ENCODE results near the gene TRIM17.

Gene TRIM17, protein sequence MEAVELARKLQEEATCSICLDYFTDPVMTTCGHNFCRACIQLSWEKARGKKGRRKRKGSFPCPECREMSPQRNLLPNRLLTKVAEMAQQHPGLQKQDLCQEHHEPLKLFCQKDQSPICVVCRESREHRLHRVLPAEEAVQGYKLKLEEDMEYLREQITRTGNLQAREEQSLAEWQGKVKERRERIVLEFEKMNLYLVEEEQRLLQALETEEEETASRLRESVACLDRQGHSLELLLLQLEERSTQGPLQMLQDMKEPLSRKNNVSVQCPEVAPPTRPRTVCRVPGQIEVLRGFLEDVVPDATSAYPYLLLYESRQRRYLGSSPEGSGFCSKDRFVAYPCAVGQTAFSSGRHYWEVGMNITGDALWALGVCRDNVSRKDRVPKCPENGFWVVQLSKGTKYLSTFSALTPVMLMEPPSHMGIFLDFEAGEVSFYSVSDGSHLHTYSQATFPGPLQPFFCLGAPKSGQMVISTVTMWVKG

GRCh38 chr1:228416217-228416933 lies at the start of gene TRIM17:
Gene TRIM17, minus strand, starts transcription at chr1:228416861. Its CDS starts 1,789 bp downstream, at chr1:228415072.
- no peak for DNase-seq

GRCh38 chr1:228465571-228466146 lies 49.0 kb upstream of the TRIM17 start:
- DNase-seq, result no peak

DNA sequence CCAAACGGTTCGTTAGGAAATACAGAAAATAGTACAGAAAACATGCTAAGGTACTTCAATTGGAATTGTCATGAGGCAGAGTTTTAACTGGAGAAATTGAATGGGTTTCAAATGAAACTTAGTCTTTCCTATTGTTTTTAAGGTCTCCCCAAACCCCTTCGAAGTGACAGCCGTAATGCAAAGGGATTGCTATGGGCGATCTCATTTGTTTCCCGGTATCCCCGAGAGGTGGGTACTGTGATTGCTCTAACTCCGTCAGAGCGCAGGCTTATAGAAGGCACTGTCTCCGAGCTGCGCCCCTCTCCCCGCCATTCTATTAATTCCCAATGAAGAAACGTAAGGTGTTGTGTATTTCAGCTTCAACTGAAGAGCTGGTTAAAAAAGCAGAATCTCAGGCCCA lies 48.5 kb upstream of the TRIM17 start:
- DNase-seq, result no peak

- DNase-seq, result peak; percentile 76
These were observed 47.9 kb upstream of the TRIM17 start for GRCh38 chr1:228464487-228464983.

DNA sequence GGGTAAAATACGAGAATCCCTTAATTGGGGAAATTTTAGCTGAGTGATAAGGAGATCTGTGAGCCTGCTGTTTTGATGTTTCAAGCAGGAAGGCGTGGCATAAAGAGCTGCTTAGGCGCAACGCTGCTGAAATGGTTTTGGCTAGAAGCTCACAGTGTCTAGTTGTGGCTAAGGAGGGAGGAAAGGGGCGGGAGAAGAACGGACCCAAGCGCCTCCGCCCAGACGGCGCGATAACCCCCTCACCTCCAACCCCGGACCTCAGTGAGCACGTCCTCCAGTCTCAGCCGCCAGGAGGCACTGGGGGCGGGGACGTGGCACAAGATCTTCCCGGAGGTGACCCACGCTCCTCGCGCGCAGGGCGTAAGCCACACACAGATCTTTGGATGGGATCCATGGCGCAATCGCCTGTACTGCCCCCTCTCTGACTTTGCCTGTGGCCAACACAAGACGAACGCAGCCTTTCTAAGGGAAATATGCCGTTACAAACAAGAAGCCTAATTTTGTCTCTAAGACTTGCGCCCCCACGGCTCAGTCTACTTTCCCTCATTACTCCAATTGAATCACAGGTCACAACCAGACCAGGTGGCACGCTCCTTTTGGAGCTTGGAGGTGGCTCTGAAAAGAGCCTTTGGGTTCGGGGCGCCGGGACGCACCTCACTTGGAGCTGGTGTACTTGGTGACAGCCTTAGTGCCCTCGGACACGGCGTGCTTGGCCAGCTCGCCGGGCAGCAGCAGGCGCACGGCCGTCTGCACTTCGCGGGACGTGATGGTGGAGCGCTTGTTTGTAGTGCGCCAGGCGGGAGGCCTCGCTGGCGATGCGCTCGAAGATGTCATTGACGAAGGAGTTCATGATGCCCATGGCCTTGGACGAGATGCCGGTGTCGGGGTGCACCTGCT lies 47.1 kb upstream of the TRIM17 start:
- DNase-seq, result peak; percentile 31

GRCh38 chr1:228463009-228463558 lies 46.4 kb upstream of the TRIM17 start:
- DNase-seq, result no peak

DNA sequence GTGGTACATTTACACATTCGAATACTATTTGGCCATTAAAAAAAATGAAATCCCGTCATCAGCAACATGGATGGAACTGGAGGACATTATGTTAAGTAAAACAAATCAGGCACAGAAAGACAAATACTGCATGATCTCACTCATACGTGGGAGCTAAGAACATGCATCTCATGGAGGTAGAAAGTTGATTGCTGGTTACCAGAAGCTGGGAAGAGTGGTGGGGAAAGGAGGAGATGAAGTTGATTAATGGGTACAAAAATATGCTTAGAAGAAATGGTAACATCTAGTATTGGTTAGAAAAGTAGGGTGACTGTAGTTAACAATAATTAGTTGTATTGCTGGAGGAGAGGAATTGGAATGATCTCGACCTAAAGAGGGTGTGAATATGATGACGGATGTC lies 45.9 kb upstream of the TRIM17 start:
- no peak for DNase-seq

- no peak for DNase-seq
These were observed 44.2 kb upstream of the TRIM17 start for GRCh38 chr1:228460821-228461220.

- DNase-seq, result peak; percentile 84
These were observed 42.7 kb upstream of the TRIM17 start for GRCh38 chr1:228459091-228459993.

DNA sequence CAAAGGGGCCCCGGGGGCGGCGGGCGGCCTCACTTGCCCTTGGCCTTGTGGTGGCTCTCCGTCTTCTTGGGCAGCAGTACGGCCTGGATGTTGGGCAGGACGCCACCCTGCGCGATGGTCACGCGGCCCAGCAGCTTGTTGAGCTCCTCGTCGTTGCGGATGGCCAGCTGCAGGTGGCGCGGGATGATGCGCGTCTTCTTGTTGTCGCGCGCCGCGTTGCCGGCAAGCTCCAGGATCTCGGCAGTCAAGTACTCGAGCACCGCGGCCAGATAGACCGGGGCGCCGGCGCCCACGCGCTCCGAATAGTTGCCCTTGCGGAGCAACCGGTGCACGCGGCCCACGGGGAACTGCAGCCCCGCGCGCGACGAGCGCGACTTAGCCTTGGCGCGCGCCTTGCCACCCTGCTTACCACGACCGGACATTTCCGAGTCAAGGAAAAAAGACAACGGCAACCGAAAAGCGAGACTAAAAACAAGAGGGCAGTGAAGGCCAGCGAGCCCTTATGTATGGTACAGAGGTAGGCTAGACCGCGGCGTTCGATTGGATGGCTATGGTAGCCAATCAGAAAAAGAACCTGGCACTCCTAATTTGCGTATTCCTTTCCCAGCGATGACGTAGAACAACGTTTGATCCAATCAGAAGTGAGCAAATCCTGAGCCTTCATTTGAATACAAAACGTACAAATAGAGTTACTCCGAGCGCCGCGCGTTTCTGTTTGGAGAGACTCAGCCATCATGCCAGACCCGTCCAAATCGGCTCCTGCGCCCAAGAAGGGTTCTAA lies 40.9 kb upstream of the TRIM17 start:
- peak; percentile 98 for DNase-seq

- peak; percentile 46 for DNase-seq
These were observed 40.3 kb upstream of the TRIM17 start for GRCh38 chr1:228457017-228457395.

DNA sequence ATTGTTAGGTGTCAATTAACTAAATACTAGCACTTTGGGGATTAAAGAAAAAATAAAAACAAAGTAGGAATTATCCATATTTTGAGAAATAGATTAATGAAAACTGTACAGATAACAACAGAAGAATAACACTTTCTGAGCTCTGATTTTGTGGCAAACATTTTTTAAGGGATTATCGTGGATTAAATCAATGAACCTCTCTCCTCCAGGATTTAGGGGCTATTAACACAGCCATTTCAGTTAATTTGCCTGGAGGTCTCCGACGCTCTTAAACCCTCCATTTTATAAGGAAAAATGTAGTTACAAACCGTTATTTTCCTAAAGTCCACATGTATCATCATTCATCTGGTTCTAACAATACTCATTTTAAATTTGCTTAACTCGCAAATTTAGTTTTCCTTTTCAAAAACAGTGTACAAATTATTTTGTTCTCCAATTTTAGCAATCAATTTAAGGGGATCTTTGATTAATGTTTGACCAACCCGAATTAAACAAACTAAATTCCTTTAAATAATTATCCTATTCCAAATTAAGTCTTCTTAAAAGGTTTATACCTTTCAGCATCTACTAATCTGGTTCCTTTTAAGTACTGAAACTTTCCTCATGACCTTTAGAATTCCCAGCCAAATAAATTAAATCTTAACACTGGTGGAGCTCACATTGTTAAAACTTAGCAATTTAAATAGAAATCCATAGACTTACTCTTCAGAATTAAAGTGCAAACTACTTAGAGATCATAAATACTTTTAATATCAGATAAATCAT lies 39.8 kb upstream of the TRIM17 start:
- DNase-seq, result no peak

GRCh38 chr1:228455715-228456114 lies 39.1 kb upstream of the TRIM17 start:
- DNase-seq, result peak; percentile 5

DNA sequence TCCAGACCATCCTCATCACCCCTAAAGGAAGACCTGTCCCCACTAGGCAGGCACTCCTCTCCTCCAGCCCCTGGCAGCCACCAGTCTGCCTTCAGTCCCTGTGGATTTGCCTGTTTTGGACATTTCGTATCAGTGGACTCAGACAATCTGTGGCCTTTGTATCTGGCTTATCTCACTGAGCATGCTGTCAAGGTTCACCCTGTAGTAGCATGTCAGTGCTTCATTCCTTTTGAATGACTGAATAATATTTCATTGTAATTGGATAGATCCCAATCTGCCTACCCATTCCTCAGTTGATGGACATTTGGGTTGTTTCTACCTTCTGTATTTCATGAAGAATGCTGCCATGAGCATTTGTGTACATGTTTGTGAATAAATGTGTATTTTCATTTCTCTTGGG lies 37.6 kb upstream of the TRIM17 start:
- DNase-seq, result no peak

- DNase-seq, result no peak
These were observed 37.0 kb upstream of the TRIM17 start for GRCh38 chr1:228453614-228454013.

DNA sequence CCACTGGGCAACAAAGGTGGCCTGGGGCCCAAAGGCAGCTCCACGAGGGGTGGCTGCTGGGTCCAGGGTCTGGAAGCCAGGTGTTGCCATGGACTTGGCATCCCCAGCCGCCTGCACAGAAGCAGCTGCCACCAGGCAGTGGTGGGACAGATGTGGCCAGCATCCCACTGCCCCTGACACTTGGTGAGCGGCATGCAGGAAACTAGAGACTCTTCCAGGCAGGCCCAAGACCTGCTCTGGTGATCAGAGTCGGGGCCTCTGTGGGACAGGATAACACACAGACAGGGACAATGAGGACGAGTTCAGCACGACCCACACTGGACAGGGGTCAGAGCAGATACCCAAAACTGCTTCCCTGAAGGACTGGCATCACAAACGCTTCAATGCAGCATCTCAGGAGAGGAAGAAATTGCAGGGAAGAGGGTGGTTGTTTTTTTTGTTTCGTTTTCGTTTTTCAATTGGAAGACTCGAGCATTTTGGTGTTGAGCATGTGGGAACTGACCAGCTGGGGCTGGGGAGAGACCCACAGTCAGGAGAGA lies 36.4 kb upstream of the TRIM17 start:
- DNase-seq, result no peak

DNA sequence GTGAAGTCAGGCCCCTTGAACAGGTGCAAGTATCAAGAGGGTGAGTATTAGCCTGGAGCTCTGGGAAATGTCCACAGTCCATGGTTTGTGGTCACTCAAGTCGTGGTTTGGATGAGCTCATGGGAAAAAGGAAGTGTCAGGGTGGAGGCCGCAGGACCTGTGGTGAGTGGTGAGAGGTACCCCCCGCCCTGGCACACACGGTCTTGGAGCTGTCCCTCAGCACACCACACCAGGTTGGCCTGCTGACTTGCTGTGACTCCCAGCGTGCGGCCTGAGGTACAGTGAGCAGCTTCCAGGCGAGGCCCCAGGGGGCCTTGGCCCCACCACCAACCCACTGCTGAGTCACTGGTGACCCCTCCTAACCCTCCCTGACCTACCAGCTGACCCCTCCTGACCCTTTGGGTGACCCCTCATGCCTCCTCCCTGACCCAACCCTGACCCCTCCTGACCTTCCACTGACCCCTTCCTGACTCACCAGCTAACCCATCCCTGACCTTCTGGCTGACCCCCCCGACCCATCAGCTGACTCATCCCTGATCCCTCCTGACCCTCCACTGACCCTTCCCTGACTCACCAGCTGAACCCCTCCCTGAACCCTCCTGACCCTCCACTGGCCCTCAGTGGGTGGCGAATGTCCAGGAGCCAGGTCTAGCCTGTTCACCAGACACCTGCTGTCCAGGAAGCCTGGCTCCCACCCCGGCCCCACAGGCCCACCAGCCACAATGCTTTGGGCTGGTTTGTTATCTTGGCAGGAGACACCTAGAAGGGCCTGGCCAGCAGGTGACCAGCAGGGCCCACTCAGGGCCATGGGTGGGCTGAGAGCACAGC lies 35.7 kb upstream of the TRIM17 start:
- DNase-seq, result no peak

- no peak for DNase-seq
These were observed 33.5 kb upstream of the TRIM17 start for GRCh38 chr1:228450200-228450599.
